ENCODE measurements around the gene CUX1.

Gene CUX1

DNA sequence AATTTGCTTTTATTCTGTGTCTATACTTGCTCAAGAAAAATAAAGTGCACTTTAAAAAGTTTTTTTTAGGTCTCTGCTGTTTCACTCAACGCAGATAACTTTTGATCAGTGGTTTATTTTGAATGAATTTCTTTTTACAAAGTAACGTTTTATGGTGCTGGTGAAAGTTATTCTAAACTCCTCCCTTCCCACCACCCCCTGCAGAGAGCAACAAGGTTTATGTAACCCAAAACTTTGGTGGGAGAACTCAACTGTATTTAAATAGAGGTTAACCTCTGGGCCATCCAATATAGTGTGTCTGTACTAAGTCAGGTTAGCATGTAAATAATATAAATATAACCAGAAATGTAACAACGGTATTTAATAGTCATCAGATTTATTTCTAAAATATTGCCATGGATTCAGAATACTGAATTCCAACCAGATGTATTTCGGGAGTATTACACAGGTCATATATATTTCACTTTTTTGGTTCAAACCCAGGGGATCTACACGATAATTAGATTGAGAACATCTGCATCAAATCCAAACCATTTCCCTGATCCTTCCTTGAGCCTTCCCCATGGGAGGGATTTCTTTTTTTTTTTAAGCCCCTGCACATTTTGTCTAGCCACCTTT lies 3.9 kb upstream of the CUX1 start:
- no peak for DNase-seq (ENCODE audit: low read depth)
- no peak overlapping the region for H3K4me3 ChIP-seq (ENCODE audit: control insufficient read depth, low read depth, low read length)
- TF ChIP-seq, protein P1, sequence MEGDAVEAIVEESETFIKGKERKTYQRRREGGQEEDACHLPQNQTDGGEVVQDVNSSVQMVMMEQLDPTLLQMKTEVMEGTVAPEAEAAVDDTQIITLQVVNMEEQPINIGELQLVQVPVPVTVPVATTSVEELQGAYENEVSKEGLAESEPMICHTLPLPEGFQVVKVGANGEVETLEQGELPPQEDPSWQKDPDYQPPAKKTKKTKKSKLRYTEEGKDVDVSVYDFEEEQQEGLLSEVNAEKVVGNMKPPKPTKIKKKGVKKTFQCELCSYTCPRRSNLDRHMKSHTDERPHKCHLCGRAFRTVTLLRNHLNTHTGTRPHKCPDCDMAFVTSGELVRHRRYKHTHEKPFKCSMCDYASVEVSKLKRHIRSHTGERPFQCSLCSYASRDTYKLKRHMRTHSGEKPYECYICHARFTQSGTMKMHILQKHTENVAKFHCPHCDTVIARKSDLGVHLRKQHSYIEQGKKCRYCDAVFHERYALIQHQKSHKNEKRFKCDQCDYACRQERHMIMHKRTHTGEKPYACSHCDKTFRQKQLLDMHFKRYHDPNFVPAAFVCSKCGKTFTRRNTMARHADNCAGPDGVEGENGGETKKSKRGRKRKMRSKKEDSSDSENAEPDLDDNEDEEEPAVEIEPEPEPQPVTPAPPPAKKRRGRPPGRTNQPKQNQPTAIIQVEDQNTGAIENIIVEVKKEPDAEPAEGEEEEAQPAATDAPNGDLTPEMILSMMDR (conservative IDR thresholded peaks at IDR 0.05; ENCODE audit: control insufficient read depth, insufficient read depth, low read depth, low read length) = no peak

DNA sequence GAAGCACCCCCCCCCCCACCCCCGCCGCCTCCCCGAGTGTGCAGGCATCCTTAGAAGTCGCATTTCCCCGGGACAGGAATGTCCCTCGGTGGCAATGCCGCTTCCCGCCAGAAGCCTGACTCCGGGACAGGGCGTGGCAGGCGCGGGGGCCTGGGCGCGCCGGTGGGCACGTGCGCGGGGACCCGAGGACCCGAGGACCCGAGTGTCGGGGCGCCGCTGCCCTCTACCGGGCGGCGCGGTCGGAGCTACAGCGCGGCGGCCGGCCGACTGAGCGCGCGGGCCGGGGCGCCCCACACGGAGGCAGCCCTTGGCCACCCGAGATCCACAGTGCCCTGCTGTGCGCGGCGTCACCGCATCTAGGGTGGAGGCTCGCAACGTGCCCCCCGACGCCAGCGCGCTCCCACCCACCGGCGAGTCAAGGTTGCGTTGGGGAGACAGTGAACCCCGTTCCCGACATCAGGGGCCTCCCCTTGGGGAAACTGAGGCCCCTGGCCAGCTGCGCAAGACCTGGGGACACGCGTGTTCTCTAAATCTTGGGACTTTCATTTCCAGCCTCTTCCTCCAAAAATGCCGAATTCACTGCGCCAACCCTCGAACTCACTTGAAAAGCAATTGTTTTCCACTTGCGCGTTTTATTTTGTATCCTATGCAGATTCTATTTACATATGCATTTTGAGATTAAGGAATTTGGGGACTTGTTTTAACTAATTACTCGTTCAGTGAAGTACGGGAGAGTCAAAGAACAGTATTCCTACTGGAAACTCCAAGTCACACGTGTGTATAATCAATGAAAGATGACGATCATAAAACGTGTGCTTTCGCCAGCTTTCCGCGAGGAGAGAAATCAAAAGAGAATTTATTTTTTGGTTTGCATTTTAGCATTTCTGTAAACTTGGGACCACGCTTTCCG lies 3.1 kb upstream of the CUX1 start:
- peak; percentile 45 for DNase-seq (ENCODE audit: low read depth)
- TF ChIP-seq, protein P1 (conservative IDR thresholded peaks at IDR 0.05; ENCODE audit: control insufficient read depth, insufficient read depth, low read depth, low read length) = no peak
- peak overlapping the region; percentile 53 for H3K4me3 ChIP-seq (ENCODE audit: control insufficient read depth, low read depth, low read length)

DNA sequence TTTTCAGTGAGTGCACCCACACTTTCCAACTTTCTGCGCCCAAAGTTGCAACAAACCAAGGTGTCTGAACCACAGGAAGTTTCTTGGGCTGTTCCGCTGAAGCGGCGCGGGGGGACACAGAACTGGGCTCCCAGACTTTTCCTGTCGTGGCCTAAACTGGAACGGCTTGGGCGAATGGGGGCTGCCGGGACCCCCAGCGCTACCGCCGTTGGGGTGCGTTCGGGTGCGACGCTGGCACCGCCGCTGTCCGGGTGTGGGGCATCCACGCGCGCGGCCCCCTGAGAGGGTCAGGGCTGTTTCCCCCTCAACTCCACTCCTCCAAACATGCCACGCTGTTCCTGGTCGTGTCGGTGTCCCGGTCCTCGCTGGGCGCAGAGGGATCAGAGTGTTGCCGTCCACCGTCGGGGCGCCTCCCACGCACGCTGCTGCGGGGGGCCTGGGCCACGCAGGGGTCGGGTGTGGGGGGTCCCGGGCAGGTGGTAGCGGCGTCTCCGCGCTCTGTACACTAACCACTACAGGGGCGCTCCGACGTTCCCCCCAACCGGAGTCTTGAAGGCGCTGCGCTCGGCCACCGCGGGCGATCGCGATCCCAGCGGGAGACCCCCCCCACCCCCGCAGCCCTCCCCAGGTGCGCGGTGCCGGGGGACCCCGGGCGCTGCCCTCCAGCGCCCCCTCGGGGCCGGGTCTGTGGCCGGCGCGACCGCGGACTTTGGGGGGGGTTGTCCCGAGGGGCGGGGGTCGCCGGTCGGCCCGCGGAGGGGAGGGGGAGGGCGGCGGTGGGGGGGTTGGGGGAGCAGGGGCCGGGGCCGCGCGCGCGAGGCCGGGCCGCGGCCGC lies 2.2 kb upstream of the CUX1 start:
- no peak for DNase-seq (ENCODE audit: low read depth)

DNA sequence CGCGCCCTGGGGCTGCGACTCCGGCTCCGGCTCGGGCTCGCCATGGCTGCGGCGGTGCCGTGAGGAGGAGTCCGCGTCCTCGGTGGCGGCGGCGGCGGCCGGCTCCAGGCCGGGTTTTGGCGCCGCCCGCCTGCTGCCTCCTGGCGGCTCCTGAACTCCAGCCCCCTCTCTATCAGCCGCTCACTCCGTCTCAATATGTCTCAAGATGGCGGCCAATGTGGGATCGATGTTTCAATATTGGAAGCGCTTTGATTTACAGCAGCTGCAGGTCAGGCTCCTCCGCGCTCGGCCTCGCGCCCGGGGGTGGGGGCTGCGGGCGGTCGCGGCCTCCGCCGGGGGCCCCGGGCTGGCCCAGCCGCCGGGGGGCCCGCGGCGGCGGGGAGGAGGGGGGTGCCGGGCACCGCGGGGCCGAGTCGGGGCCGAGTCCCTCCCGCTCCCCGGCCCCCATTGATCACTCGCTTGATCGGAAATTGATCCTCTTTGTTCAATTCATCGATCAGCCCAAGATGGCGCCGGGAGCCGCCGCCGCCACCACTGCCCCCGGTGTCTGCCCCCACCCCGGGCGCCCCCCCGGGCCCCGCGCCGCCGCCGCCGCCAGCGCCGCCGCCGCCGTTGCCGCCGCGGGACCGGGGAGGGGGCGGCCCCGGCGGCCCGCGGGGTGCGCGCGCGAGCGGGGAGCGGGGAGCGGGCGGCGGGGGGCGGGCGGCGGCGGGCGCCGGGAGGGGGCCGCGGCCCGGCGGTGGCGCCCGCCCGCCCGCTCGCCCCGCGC lies 1.4 kb upstream of the CUX1 start:
- peak overlapping the region; percentile 60 for H3K4me3 ChIP-seq (ENCODE audit: control insufficient read depth, low read depth, low read length)
- TF ChIP-seq, protein P1 (conservative IDR thresholded peaks at IDR 0.05; ENCODE audit: control insufficient read depth, insufficient read depth, low read depth, low read length) = no peak
- DNase-seq (ENCODE audit: low read depth) = peak; percentile 71

More for the DNA sequence above, 2.2 kb upstream of the CUX1 start:
- H3K4me3 ChIP-seq (ENCODE audit: control insufficient read depth, low read depth, low read length) = peak overlapping the region; percentile 53
- TF ChIP-seq, protein P1 (conservative IDR thresholded peaks at IDR 0.05; ENCODE audit: control insufficient read depth, insufficient read depth, low read depth, low read length) = peak; percentile 18

DNA sequence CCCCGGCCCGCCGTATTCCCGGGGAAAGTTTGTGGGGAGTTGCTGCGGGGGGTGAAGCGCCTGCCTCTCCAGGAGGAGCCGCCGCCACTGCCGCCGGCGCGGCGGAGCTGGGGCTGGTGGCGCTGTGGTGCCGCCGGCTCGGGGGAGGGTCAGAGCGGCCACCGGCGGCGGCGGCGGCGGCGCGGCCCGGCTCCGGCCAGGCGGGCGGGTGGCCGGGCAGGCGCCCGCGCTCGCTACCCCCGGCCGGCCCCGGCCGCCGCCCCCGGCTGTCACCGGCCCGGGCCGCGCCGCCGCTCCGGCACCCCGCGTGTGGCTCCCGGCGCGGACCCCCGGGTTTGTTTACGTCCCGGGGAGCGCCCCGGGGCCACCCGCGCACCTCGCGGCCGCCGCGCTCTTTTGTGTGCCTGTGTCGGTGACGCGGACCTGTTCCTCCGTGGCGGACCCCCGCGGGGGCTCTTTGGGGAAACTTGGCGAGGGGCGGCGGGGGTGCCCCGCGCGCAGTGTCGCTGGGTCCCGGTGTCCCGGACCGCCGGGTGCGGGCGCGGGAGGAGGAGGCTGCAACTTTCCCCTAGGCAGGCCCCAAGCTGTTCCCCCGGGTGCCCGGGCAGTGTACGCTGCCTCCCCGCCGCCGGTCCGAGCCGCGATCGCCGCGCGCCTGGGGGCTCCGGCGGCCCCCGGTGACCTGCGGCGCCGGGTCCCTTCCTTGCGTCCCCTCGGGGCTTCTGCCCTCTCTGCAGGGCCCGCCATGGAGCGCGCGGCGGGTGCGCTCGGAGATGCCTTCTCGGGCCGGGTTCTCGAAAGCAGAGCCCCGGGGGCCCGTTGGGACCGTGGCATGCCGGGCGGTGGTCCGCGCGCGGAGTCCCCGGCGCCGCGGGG lies 593 bp upstream of the CUX1 start:
- H3K4me3 ChIP-seq (ENCODE audit: control insufficient read depth, low read depth, low read length) = peak overlapping the region; percentile 46
- TF ChIP-seq, protein P1 (conservative IDR thresholded peaks at IDR 0.05; ENCODE audit: control insufficient read depth, insufficient read depth, low read depth, low read length) = no peak

More for the DNA sequence above, 593 bp upstream of the CUX1 start:
- peak; percentile 28 for DNase-seq (ENCODE audit: low read depth)

Data from fibroblast of mammary gland (primary cell).